K562 (cell line): ENCODE results near the gene PDE6H. TPM values are rescaled to one million over a fixed set of nuclear protein-coding genes. Genes with fewer than 3 reads are reported as not detected.

Experiments used
- E2F6 ChIP-seq, 2 experiments: IDR thresholded peaks; 2 replicates each; pipeline ENCODE4 v1.6.1; 2011; ENCODE audit warnings: borderline replicate concordance in 1 of 2, control low read depth in 1 of 2, low read depth in 1 of 2, low read length in 1 of 2, mild to moderate bottlenecking in 1 of 2, mixed read lengths in 1 of 2, moderate library complexity in 1 of 2; ENCODE audit not compliant: insufficient read depth in 1 of 2, insufficient read length in 1 of 2, poor library complexity in 1 of 2, severe bottlenecking in 1 of 2; ENCODE audit errors: extremely low read depth in 1 of 2
- EP300 ChIP-seq: IDR thresholded peaks from 2 replicates; pipeline ENCODE4 v1.6.1; 2012; ENCODE audit warnings: low read length, improper control_type of control experiment
- ETV6 ChIP-seq, 3 experiments: fragments of 150-350 bp in 1 of 3; sonication (generic) in 1 of 3; formaldehyde crosslinking in 1 of 3; IDR thresholded peaks; 2 replicates each; pipeline versions ENCODE4 v1.6.1 to v1.8.0; 2014 to 2022; ENCODE audit warnings: borderline replicate concordance in 2 of 3, low read depth in 2 of 3, antibody characterized with exemption in 1 of 3, low read length in 1 of 3, mild to moderate bottlenecking in 1 of 3, missing genetic modification reagents in 1 of 3
- HDAC6 ChIP-seq: IDR thresholded peaks from 2 replicates; pipeline ENCODE4 v1.6.1; 2012; ENCODE audit warnings: low read depth, mild to moderate bottlenecking, control low read depth, inconsistent platforms, low read length, moderate library complexity
- IRF9 ChIP-seq: fragments of 450-650 bp; IDR thresholded peaks from 2 replicates; pipeline ENCODE4 v1.6.1; 2016; ENCODE audit warnings: missing biosample characterization, missing genetic modification characterization
- NCOA4 ChIP-seq: fragments of 450-650 bp; IDR thresholded peaks from 2 replicates; pipeline ENCODE4 v1.6.1; 2018; ENCODE audit warnings: mild to moderate bottlenecking; ENCODE audit not compliant: partially characterized antibody
- NEUROD1 ChIP-seq: fragments of 150-350 bp; IDR thresholded peaks from 2 replicates; pipeline ENCODE4 v1.6.1; 2014; ENCODE audit warnings: borderline replicate concordance, low read length, low read depth; ENCODE audit not compliant: partially characterized antibody
- PRDM10 ChIP-seq: fragments of 450-650 bp; IDR thresholded peaks from 2 replicates; pipeline ENCODE4 v1.6.1; 2018; ENCODE audit not compliant: partially characterized antibody
- RBM39 ChIP-seq: fragments of 200-400 bp; formaldehyde crosslinking; optimal IDR thresholded peaks from 2 replicates; pipeline ENCODE3; 2018; ENCODE audit warnings: low read depth, low read length
- SAFB2 ChIP-seq: fragments of 200-400 bp; formaldehyde crosslinking; IDR thresholded peaks from 2 replicates; pipeline ENCODE4 v1.6.1; 2018; ENCODE audit warnings: borderline replicate concordance, low read length, low read depth, moderate library complexity; ENCODE audit not compliant: severe bottlenecking
- SMARCE1 ChIP-seq: fragments of 450-650 bp; IDR thresholded peaks from 2 replicates; pipeline ENCODE4 v1.7.1; 2016; ENCODE audit warnings: mild to moderate bottlenecking
- ZNF551 ChIP-seq: fragments of 250-450 bp; sonication (Bioruptor Pico); IDR thresholded peaks from 2 replicates; pipeline ENCODE4 v1.5.0; 2021; ENCODE audit warnings: mild to moderate bottlenecking, moderate library complexity
- ZZZ3 ChIP-seq: fragments of 450-650 bp; IDR thresholded peaks from 2 replicates; pipeline ENCODE4 v1.6.1; 2016; ENCODE audit warnings: antibody characterized with exemption, mild to moderate bottlenecking, moderate library complexity
- polyA plus RNA-seq, 8 experiments: library from polyadenylated mRNA; depleted of rRNA in 4 of 8; stranded (reverse) in 5 of 8; unstranded in 3 of 8; fragments of >200 nt; fragmentation: Nextera tagmentation in 2 of 8; fragmentation: Illumina TruSeq in 1 of 8; extraction: Ambion mirVana in 2 of 8; extraction: Trizol in 1 of 8; gene quantifications; 2 replicates each; pipeline versions ENCODE4 v1.2.1 to v1.2.3, GENCODE V29; 2011 to 2014; ENCODE audit warnings: inconsistent platforms in 1 of 8, missing spikeins in 1 of 8
- total RNA-seq, 7 experiments: library from RNA; depleted of rRNA in 6 of 7; stranded (reverse); fragments of >200 nt in 6 of 7; fragmentation: Illumina TruSeq in 2 of 7; extraction: Trizol in 2 of 7; gene quantifications; 2 replicates each; pipeline versions ENCODE4 v1.2.1 to v1.2.3, GENCODE V29; 2011 to 2021; ENCODE audit warnings: low replicate concordance in 1 of 7
- TF ChIP-seq, protein P1 (sequence below): fragments of 450-650 bp; formaldehyde crosslinking; IDR thresholded peaks from 2 replicates; pipeline ENCODE4 v1.4.0; 2020; ENCODE audit warnings: mild to moderate bottlenecking, moderate library complexity
- TF ChIP-seq, protein P2 (sequence below): fragments of 250-450 bp; sonication (Bioruptor Pico); IDR thresholded peaks from 2 replicates; pipeline ENCODE4 v1.8.0; 2022; ENCODE audit warnings: inconsistent platforms, mild to moderate bottlenecking, moderate library complexity, borderline replicate concordance
- TF ChIP-seq, protein P3 (sequence below): sonication (generic); formaldehyde crosslinking; IDR thresholded peaks from 2 replicates; pipeline ENCODE4 v1.8.0; 2022; ENCODE audit warnings: mild to moderate bottlenecking, missing genetic modification reagents

Gene PDE6H
- total and polyA plus RNA-seq, 9 of the 15 experiments (the other 6 are each of a cell fraction or from before 2014, with no cell fraction given) = 0.15 TPM; not detected in 8

DNA sequence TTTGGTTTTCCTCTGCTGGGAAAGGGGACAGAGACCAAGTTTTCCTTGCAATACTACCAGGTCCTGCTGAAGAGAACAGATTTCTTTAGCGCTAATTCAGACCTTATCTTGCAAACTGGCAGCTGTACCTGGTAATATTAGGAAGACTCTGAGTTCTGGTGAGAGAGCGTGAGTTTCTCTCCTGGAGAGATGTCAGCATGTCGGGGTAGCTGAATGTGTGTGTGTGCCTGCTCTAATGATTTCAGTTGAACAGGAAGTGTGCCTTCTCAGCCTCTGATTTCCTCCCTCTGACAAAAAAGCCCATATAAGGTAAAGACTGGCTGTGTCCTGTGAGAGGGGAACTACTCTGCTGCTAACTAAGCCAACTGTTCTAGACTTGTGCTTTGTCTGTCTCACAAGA lies 24.2 kb upstream of the PDE6H start (continued):
- no peak for TF ChIP-seq PRDM10
- TF ChIP-seq NEUROD1 = no peak
- TF ChIP-seq E2F6 (IDR thresholded peaks at IDR 0.05; ENCODE audit: borderline replicate concordance in 1 of 2, extremely low read depth in 1 of 2, insufficient read depth in 1 of 2, insufficient read length in 1 of 2, low read depth in 1 of 2, low read length in 1 of 2, poor library complexity in 1 of 2, severe bottlenecking in 1 of 2) = no peak
- no peak for TF ChIP-seq IRF9 (tag)
- no peak for TF ChIP-seq NCOA4
- TF ChIP-seq ETV6 (IDR thresholded peaks at IDR 0.05; ENCODE audit: borderline replicate concordance in 1 of 2, low read depth in 2 of 2, low read length in 1 of 2) = no peak
- no peak for TF ChIP-seq ETV6 (CRISPR knock-in tag; IDR thresholded peaks at IDR 0.05; ENCODE audit: borderline replicate concordance)
- no peak for TF ChIP-seq HDAC6
- TF ChIP-seq ZZZ3 = no peak
- no peak for TF ChIP-seq SMARCE1
- TF ChIP-seq, protein P1, sequence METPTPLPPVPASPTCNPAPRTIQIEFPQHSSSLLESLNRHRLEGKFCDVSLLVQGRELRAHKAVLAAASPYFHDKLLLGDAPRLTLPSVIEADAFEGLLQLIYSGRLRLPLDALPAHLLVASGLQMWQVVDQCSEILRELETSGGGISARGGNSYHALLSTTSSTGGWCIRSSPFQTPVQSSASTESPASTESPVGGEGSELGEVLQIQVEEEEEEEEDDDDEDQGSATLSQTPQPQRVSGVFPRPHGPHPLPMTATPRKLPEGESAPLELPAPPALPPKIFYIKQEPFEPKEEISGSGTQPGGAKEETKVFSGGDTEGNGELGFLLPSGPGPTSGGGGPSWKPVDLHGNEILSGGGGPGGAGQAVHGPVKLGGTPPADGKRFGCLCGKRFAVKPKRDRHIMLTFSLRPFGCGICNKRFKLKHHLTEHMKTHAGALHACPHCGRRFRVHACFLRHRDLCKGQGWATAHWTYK (CRISPR knock-in tag) = no peak
- TF ChIP-seq, protein P2, sequence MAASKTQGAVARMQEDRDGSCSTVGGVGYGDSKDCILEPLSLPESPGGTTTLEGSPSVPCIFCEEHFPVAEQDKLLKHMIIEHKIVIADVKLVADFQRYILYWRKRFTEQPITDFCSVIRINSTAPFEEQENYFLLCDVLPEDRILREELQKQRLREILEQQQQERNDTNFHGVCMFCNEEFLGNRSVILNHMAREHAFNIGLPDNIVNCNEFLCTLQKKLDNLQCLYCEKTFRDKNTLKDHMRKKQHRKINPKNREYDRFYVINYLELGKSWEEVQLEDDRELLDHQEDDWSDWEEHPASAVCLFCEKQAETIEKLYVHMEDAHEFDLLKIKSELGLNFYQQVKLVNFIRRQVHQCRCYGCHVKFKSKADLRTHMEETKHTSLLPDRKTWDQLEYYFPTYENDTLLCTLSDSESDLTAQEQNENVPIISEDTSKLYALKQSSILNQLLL (CRISPR knock-in tag) = no peak
- TF ChIP-seq, protein P3, sequence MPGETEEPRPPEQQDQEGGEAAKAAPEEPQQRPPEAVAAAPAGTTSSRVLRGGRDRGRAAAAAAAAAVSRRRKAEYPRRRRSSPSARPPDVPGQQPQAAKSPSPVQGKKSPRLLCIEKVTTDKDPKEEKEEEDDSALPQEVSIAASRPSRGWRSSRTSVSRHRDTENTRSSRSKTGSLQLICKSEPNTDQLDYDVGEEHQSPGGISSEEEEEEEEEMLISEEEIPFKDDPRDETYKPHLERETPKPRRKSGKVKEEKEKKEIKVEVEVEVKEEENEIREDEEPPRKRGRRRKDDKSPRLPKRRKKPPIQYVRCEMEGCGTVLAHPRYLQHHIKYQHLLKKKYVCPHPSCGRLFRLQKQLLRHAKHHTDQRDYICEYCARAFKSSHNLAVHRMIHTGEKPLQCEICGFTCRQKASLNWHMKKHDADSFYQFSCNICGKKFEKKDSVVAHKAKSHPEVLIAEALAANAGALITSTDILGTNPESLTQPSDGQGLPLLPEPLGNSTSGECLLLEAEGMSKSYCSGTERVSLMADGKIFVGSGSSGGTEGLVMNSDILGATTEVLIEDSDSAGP (CRISPR knock-in tag) = no peak
- TF ChIP-seq ZNF551 (CRISPR knock-in tag) = no peak
- TF ChIP-seq RBM39 = no peak
- TF ChIP-seq SAFB2 = no peak
- TF ChIP-seq EP300 = peak; percentile 12; the same call in 1 of the 2 replicates
